Neuronal stem cell (in vitro differentiated cells): ENCODE data around the gene ZDHHC17.

Experiments
- DNase-seq: peaks from one replicate; pipeline ENCODE4 v3.0.0-alpha.2; 2013; ENCODE audit warnings: low spot score
- H2AFZ ChIP-seq: one replicate; pipeline ENCODE4 v1.6.1; 2013; ENCODE audit warnings: mild to moderate bottlenecking, low read length, inconsistent platforms
- H2AK5ac ChIP-seq: 2 replicates; pipeline ENCODE4 v1.6.1; 2013; ENCODE audit warnings: low read depth, mild to moderate bottlenecking, inconsistent platforms, low read length, moderate library complexity, mixed read lengths
- H2BK120ac ChIP-seq: 2 replicates; pipeline ENCODE4 v1.6.1; 2013; ENCODE audit warnings: low read depth, mild to moderate bottlenecking, inconsistent platforms, low read length, moderate library complexity, mixed read lengths
- H2BK12ac ChIP-seq: one replicate; pipeline ENCODE4 v1.6.1; 2013; ENCODE audit warnings: low read length, inconsistent platforms
- H2BK15ac ChIP-seq: 2 replicates; pipeline ENCODE4 v1.6.1; 2013; ENCODE audit warnings: mild to moderate bottlenecking, low read length, inconsistent platforms, mixed read lengths
- H2BK5ac ChIP-seq: one replicate; pipeline ENCODE4 v1.6.1; 2013; ENCODE audit warnings: inconsistent platforms, mild to moderate bottlenecking, low read length, moderate library complexity
- H3K14ac ChIP-seq: one replicate; pipeline ENCODE4 v1.6.1; 2013; ENCODE audit warnings: low read length, inconsistent platforms
- H3K18ac ChIP-seq: 2 replicates; pipeline ENCODE4 v1.6.1; 2013; ENCODE audit warnings: low read length, inconsistent platforms
- H3K23ac ChIP-seq: 2 replicates; pipeline ENCODE4 v1.6.1; 2013; ENCODE audit warnings: low read depth, mild to moderate bottlenecking, mixed read lengths, low read length, inconsistent platforms; ENCODE audit not compliant: poor library complexity
- H3K27ac ChIP-seq: replicated peaks from 3 replicates; pipeline ENCODE4 v1.5.1; 2013; ENCODE audit warnings: low read length, inconsistent platforms
- H3K27me3 ChIP-seq, 3 experiments: 2 replicates each; pipeline ENCODE4 v1.6.1; 2013; ENCODE audit warnings: low read length in 3 of 3, mild to moderate bottlenecking in 2 of 3, inconsistent platforms in 1 of 3, low read depth in 1 of 3, mixed read lengths in 1 of 3, moderate library complexity in 1 of 3; ENCODE audit not compliant: control insufficient read depth in 3 of 3, insufficient read depth in 3 of 3
- H3K36me3 ChIP-seq, 2 donors: replicated peaks in 1 of 2; 2 replicates each; pipeline ENCODE4 v1.6.1; 2013; ENCODE audit warnings: low read length in 2 of 2; ENCODE audit not compliant: control insufficient read depth in 2 of 2, insufficient read depth in 2 of 2
- H3K4ac ChIP-seq: 2 replicates; pipeline ENCODE4 v1.6.1; 2013; ENCODE audit warnings: inconsistent platforms, mild to moderate bottlenecking, low read length, moderate library complexity
- H3K4me1 ChIP-seq, 2 donors: 1 replicate in 1 of 2; 2 replicates in 1 of 2; pipeline ENCODE4 v1.6.1; 2013; ENCODE audit warnings: low read length in 2 of 2, low read depth in 1 of 2; ENCODE audit not compliant: control insufficient read depth in 2 of 2, insufficient read depth in 1 of 2
- H3K4me2 ChIP-seq: one replicate; pipeline ENCODE4 v1.6.1; 2013; ENCODE audit warnings: mild to moderate bottlenecking, low read length, inconsistent platforms; ENCODE audit not compliant: insufficient read depth, poor library complexity, severe bottlenecking
- H3K4me3 ChIP-seq, 2 donors: 2 replicates each; pipeline ENCODE4 v1.5.1; 2013; ENCODE audit warnings: low read length in 2 of 2, mild to moderate bottlenecking in 2 of 2, inconsistent platforms in 1 of 2, moderate library complexity in 1 of 2
- H3K79me1 ChIP-seq: one replicate; pipeline ENCODE4 v1.6.1; 2013; ENCODE audit warnings: low read depth, mild to moderate bottlenecking, inconsistent platforms, low read length, moderate library complexity
- H3K9ac ChIP-seq: one replicate; pipeline ENCODE4 v1.6.1; 2013; ENCODE audit warnings: mild to moderate bottlenecking, low read depth, low read length, inconsistent platforms; ENCODE audit not compliant: poor library complexity
- H3K9me3 ChIP-seq, 2 donors: replicated peaks in 1 of 2; 2 replicates each; pipeline versions ENCODE3 to v1.6.1; 2013; ENCODE audit warnings: low read length in 2 of 2, mild to moderate bottlenecking in 2 of 2, inconsistent platforms in 1 of 2, low read depth in 1 of 2, mixed read lengths in 1 of 2, moderate library complexity in 1 of 2; ENCODE audit not compliant: control insufficient read depth in 2 of 2, insufficient read depth in 1 of 2
- H4K8ac ChIP-seq: one replicate; pipeline ENCODE4 v1.6.1; 2013; ENCODE audit warnings: low read depth, mild to moderate bottlenecking, inconsistent platforms, low read length, moderate library complexity
- H4K91ac ChIP-seq: one replicate; pipeline ENCODE4 v1.6.1; 2013; ENCODE audit warnings: low read length, low read depth, mild to moderate bottlenecking, inconsistent platforms; ENCODE audit not compliant: poor library complexity
- WGBS, 2 donors: extraction: QIAGEN DNeasy Blood & Tissue Kit; methylation state at CpG; one replicate each; pipeline ENCODE4 v1.1.7; 2013; ENCODE audit warnings: missing lambda C conversion rate in 2 of 2, mixed read lengths in 1 of 2; ENCODE audit not compliant: insufficient read length in 2 of 2, insufficient replicate concordance in 1 of 2; ENCODE audit errors: extremely low coverage in 2 of 2; 5-methylcytosine and 5-hydroxymethylcytosine counted together

The ZDHHC17 gene

GRCh38 chr12:76820888-76821482 is 57.1 kb downstream of the ZDHHC17 start:
- no peaks in the 10 kb centered on the region for H3K9me3 ChIP-seq
- no CpG with 5 or more reads among the region's 2 CpGs for WGBS, 2 donors

GRCh38 chr12:76830436-76830835 is 66.5 kb downstream of the ZDHHC17 start:
- H3K79me1 ChIP-seq: peaks cover 1% of the 10 kb centered on the region
- DNase-seq: no peak

More at GRCh38 chr12:76820888-76821482, 57.1 kb downstream of the ZDHHC17 start:
- peak; percentile 5 for DNase-seq
- Histone ChIP-seq H2BK120ac (no peak overlapping the region), H3K27ac (no peak overlapping the region), H3K23ac (no peak overlapping the region), H3K18ac (no peak overlapping the region), H4K91ac (no peak overlapping the region), H4K8ac (no peak overlapping the region), H3K9ac (no peak overlapping the region), H3K4me2 (no peak overlapping the region), H3K4ac (no peak overlapping the region), H3K14ac (no peak overlapping the region), H2BK12ac (no peak overlapping the region), H3K4me1 (peaks cover 0 to 1% of the 10 kb centered on the region in 2 donors), H2BK5ac (no peak overlapping the region), H3K36me3 (peaks cover 0 to 60% of the 10 kb centered on the region in 2 donors), H3K79me1 (no peaks in the 10 kb centered on the region), H3K4me3 (no peak overlapping the region), H2AFZ (no peak overlapping the region), H2BK15ac (no peak overlapping the region), H2AK5ac (no peak overlapping the region), H3K27me3 (no peaks in the 10 kb centered on the region)

GRCh38 chr12:76836633-76837032 is 72.7 kb downstream of the ZDHHC17 start:
- Histone ChIP-seq H2BK120ac (no peak overlapping the region), H4K8ac (no peak overlapping the region), H3K36me3 (peaks cover 3 to 37% of the 10 kb centered on the region in 2 donors), H3K9me3 (peaks cover 3 to 13% of the 10 kb centered on the region in 2 donors), H2AK5ac (no peak overlapping the region), H3K14ac (no peak overlapping the region), H3K4me2 (no peak overlapping the region), H3K27ac (no peak overlapping the region), H2BK5ac (no peak overlapping the region), H3K18ac (no peak overlapping the region), H3K4ac (no peak overlapping the region), H3K79me1 (peaks cover 1% of the 10 kb centered on the region), H3K4me1 (no peaks in the 10 kb centered on the region), H2AFZ (no peak overlapping the region), H3K4me3 (no peak overlapping the region), H2BK12ac (no peak overlapping the region), H3K27me3 (no peaks in the 10 kb centered on the region), H3K9ac (no peak overlapping the region), H2BK15ac (no peak overlapping the region), H3K23ac (no peak overlapping the region), H4K91ac (no peak overlapping the region)
- no peak for DNase-seq
- WGBS, 2 donors: no CpG with 5 or more reads among the region's 3 CpGs

More at GRCh38 chr12:76830436-76830835, 66.5 kb downstream of the ZDHHC17 start:
- H2BK5ac ChIP-seq: no peak overlapping the region
- peaks cover 5 to 15% of the 10 kb centered on the region in 2 donors for H3K9me3 ChIP-seq
- H3K9ac ChIP-seq: no peak overlapping the region
- no peaks in the 10 kb centered on the region for H3K4me1 ChIP-seq
- H3K27ac ChIP-seq: no peak overlapping the region
- H4K91ac ChIP-seq: no peak overlapping the region
- H3K23ac ChIP-seq: no peak overlapping the region
- H4K8ac ChIP-seq: no peak overlapping the region
- no peak overlapping the region for H3K18ac ChIP-seq
- H2BK120ac ChIP-seq: no peak overlapping the region
- H3K4me3 ChIP-seq: no peak overlapping the region
- H3K36me3 ChIP-seq: peaks cover 5 to 76% of the 10 kb centered on the region in 2 donors
- no peak overlapping the region for H2AK5ac ChIP-seq
- H2BK15ac ChIP-seq: no peak overlapping the region
- H3K27me3 ChIP-seq: no peaks in the 10 kb centered on the region
- H3K14ac ChIP-seq: no peak overlapping the region
- H3K4me2 ChIP-seq: no peak overlapping the region
- H2BK12ac ChIP-seq: no peak overlapping the region
- H2AFZ ChIP-seq: no peak overlapping the region
- no peak overlapping the region for H3K4ac ChIP-seq

GRCh38 chr12:76847260-76847659 is 83.3 kb downstream of the ZDHHC17 start:
- Histone ChIP-seq H3K4me2 (no peak overlapping the region), H2BK120ac (no peak overlapping the region), H2AK5ac (no peak overlapping the region), H3K23ac (no peak overlapping the region), H4K8ac (no peak overlapping the region), H3K27ac (no peak overlapping the region), H3K4me3 (no peak overlapping the region), H3K4me1 (no peaks in the 10 kb centered on the region), H3K18ac (no peak overlapping the region), H3K27me3 (no peaks in the 10 kb centered on the region), H2BK12ac (no peak overlapping the region), H3K79me1 (no peaks in the 10 kb centered on the region), H4K91ac (no peak overlapping the region), H3K36me3 (peaks cover 3 to 85% of the 10 kb centered on the region in 2 donors), H3K9me3 (no peaks in the 10 kb centered on the region), H3K14ac (no peak overlapping the region), H2BK15ac (no peak overlapping the region), H2AFZ (no peak overlapping the region), H3K4ac (no peak overlapping the region), H2BK5ac (no peak overlapping the region), H3K9ac (no peak overlapping the region)
- DNase-seq: no peak
- WGBS, 2 donors: no CpG with 5 or more reads among the region's 2 CpGs
